Left kidney (tissue), 8 donors: Measurements from ENCODE around the gene MND1. TPM values are rescaled to one million over a fixed set of nuclear protein-coding genes. Genes with fewer than 3 reads are reported as not detected.
A peak's percentile ranks its signal among the peaks of the same experiment; 100 is the strongest.

ENCODE experiments used
- DNase-seq: peaks from one replicate; pipeline ENCODE4 v3.0.0-alpha.2; 2013
- long read RNA-seq, 8 donors: transcript quantifications; one replicate each; lab custom pipeline, GENCODE V29; 2026
- polyA plus RNA-seq: library from polyadenylated mRNA; unstranded; fragments of 120-200 nt; gene quantifications from one replicate; pipeline ENCODE4 v1.2.1, GENCODE V29; 2013; ENCODE audit not compliant: insufficient read length

Gene MND1, protein sequence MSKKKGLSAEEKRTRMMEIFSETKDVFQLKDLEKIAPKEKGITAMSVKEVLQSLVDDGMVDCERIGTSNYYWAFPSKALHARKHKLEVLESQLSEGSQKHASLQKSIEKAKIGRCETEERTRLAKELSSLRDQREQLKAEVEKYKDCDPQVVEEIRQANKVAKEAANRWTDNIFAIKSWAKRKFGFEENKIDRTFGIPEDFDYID
- 22.6 TPM for polyA plus RNA-seq
- long read RNA-seq, donor 1, transcript MND1-201 (8 exons, 968 nt): major isoform, 5 of 6 reads
- long read RNA-seq, donor 1, partial matches to known transcripts: 0 of 6 reads
- long read RNA-seq, donor 1, other reads (novel, unspliced or antisense): 0 of 6 reads
- long read RNA-seq, donor 2, transcript MND1-201 (8 exons, 968 nt): major isoform, 6 of 7 reads
- long read RNA-seq, donor 2, partial matches to known transcripts: 0 of 7 reads
- long read RNA-seq, donor 2, other reads (novel, unspliced or antisense): 0 of 7 reads
- long read RNA-seq, donor 3, partial matches to known transcripts: 0 of 2 reads
- long read RNA-seq, donor 3, other reads (novel, unspliced or antisense): 0 of 2 reads
- long read RNA-seq, donor 4: 0 reads
- long read RNA-seq, donor 5, transcript MND1-201 (8 exons, 968 nt): major isoform, 13 of 13 reads
- long read RNA-seq, donor 5, partial matches to known transcripts: 0 of 13 reads
- long read RNA-seq, donor 5, other reads (novel, unspliced or antisense): 0 of 13 reads
- long read RNA-seq, donor 6, transcript MND1-201 (8 exons, 968 nt): major isoform, 10 of 11 reads
- long read RNA-seq, donor 6, partial matches to known transcripts: 0 of 11 reads
- long read RNA-seq, donor 6, other reads (novel, unspliced or antisense): 0 of 11 reads
- long read RNA-seq, donor 7, transcript MND1-201 (8 exons, 968 nt): major isoform, 10 of 10 reads
- long read RNA-seq, donor 7, partial matches to known transcripts: 0 of 10 reads
- long read RNA-seq, donor 7, other reads (novel, unspliced or antisense): 0 of 10 reads
- long read RNA-seq, donor 8, partial matches to known transcripts: 0 of 4 reads
- long read RNA-seq, donor 8, other reads (novel, unspliced or antisense): 0 of 4 reads

DNA sequence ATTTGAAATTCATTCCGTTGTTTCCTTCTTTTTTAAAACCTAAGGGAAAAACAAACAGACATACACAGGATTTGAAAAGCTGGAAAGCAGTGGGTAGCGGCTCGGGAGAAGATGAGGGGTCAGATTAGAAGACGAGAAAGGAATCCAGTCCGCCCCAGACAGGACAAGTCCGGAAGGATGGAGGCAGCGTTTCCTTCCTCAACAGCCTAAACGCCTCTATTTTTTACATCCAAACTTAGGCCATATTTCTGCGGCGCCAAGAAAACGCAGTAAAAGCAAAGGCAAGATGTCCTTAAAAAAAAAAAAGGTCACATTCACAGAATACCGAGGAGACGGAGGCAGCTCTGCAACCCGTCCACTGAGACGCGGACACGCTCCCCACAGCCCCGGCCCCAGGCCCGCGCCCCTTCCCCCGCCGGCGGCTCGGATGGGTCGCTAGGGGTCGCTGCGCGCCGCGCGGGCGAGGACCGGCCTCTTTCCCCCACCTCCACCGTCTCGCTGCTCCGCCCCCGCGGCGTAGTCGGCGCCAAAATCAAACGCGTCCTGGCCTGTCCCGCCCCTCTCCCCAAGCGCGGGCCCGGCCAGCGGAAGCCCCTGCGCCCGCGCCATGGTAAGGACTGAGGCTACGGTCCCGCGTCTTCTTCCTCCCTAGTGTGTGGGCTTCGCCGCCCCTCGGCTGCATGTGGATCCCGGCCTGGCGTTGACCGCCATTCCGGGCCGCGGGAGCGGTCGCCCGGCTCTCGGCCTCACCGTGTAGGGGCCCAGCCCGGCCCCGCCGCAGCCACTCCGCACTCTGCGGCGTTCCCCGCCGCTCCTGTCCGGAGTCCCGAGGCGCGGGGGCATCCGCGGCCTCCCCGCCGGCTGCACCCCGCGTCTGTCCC lies at the start of gene MND1:
Gene MND1, plus strand, starts transcription at position 558 of the 881 bp plus-strand sequence. Its CDS starts 50 bp downstream, at position 608.
- peak; percentile 88 for DNase-seq

GRCh38 chr4:153295131-153295755 lies 49.2 kb upstream of the MND1 start:
- DNase-seq: no peak

- peak; percentile 70 for DNase-seq
Measured at GRCh38 chr4:153296040-153296823, 48.3 kb upstream of the MND1 start.

DNA sequence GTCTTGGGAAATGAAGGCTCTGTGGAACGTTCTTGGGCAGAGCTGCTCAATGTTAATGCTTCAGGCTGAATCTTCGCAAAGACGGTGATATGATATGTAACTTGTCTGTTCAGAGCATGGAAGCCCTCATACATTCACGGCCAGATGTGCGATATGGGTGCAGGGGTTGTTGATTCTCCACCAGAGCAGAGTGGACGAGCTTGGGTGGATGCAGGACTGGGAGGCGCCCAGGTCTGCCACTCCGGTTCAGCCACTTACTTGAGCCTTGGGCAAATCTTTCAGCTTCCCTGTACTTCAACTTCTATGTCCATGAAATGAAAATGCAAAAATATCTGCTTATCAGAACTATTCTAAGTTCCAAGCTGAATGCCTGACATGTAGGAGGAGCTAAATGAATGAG lies 47.4 kb upstream of the MND1 start:
- DNase-seq: no peak

DNA sequence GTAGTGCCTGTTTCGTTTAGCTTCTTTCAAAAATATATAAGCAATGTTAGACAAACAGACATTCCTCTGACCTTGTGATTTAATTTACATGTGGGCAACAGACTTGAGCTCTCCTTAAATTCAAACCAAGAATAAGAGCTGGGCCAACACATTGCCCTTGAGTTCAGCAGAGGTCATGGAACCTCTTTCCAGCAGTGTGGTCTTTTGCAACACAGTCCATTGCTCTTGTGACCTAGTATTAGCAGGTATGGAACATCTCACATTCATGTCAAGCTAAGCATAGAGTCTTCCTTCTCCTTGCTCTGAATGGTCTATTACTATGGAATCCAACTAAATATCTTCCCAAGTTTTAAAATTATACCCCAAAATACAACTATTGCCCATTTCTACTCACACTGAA lies 33.7 kb upstream of the MND1 start:
- no peak for DNase-seq

- no peak for DNase-seq
Measured at GRCh38 chr4:153314915-153315314, 29.6 kb upstream of the MND1 start.

GRCh38 chr4:153318696-153319320 lies 25.7 kb upstream of the MND1 start:
- DNase-seq: peak; percentile 68

DNA sequence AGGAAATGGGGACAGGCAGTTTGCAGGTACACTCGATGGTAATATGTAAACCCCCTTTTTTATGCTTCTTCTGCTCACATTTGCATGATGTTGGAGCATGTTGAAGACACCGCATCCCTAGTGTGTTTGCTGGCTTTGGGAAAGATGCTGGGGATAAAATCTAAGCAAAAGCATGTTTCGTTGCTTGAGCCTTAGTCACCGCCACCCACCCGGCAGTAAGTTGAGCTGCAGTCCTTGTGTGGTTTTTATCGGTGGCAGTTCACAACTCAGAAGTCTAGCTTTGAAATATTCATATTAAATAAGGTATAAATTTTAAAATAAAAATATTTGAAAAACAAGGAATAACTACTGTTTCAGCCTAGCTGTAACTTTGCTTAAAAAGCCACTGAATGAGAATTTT lies 21.7 kb upstream of the MND1 start:
- DNase-seq: no peak

- no peak for DNase-seq
Measured at GRCh38 chr4:153324046-153324445, 20.4 kb upstream of the MND1 start.

DNA sequence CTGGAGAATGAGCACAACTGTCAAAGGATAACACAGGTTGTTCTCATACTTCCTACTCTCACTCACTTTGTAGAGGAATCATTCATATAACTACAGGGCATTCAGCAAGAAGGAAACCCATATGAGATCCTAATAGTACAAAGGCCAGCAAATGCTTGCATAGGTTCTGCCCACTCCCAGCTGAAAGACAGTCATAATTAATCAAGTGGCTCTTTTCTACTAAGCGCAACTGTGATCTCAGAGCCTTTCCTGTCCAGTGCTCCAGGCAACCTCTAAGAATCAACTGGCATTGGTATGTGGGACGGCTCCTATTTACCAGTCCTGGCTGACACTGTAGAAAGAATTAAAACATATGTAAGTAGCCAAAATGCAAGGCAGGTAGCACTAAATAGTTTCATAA lies 18.9 kb upstream of the MND1 start:
- no peak for DNase-seq

GRCh38 chr4:153326513-153326912 lies 18.0 kb upstream of the MND1 start:
- DNase-seq: no peak

DNA sequence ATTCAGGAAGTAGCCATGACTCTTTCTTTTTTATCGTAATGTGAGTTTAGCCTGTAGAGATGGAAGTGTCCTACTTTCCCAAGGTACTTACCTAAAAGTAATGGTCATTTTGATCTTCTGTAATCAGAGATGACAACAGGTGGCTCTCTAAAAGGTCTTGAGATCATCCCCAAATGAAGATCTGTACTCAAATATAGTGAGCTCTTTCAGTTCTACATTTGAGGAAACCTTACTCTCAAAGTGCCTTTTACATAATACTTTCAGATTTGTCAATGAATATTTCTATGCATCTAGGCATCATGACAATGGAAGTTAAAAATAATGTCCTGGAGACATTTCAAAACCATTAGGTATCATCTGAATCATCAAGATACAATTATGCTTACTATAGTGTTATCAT lies 17.2 kb upstream of the MND1 start:
- DNase-seq: no peak

DNA sequence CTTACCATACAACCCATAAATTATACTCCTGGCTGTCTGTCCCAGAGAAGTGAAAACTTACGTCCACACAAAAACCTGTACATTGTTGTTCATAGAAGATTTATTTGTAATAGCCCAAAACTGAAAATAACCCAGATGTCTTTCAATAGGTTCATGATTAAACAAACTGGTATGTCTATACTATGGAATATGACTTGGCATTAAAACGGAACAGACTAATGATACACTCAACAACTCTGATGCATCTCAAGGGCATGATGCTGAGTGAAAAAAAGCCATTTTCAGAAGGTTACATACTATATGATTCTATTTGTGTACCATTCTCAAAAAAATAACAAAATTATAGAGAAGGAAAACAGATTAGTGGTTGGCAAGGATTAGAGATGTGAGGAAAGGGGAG lies 11.6 kb upstream of the MND1 start:
- no peak for DNase-seq

- no peak for DNase-seq
Measured at GRCh38 chr4:153333874-153334273, 10.6 kb upstream of the MND1 start.

- DNase-seq: no peak
Measured at GRCh38 chr4:153335665-153336064, 8.8 kb upstream of the MND1 start.

- DNase-seq: no peak
Measured at GRCh38 chr4:153337686-153338085, 6.8 kb upstream of the MND1 start.

GRCh38 chr4:153341575-153342090 lies 2.9 kb upstream of the MND1 start:
- DNase-seq: no peak

DNA sequence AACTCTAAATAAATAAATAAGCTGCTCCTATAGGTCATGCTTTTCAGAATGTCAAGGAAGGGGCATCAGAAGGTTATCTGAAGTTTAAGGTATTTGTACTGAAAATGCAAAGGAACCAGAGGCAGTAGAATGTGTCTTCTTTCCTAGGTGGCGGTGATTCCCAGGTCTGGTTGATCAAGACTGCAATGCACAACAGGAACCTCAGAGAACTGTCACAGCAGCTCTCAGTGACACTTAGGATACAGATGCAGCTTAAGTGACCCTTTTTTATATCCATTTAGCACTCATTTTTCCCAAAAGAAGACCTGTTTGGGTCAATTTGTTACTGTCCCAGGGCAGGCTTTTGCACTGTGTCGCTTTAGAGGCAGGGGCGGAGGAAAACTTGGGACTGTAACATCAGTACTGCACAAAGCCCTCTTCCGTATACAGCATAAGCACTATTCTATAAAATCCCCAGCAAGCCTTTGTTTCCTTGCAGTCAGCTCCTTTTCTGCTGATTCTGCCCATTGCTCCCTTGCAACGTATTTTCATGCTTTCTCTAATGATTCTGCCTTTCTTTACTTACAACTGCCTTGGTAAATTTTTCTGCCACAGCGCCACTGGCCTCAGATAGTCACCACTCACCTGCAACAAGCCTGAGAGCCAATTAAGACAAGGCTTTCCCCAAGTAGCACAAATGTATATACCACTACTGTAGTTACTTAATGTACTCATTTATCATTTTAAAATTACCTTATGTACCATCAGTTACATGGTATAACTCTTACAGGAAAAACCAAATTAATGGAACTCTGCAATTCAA lies 1.5 kb upstream of the MND1 start:
- DNase-seq: no peak
